ENCODE measurements around the gene MAD1L1.

DNA sequence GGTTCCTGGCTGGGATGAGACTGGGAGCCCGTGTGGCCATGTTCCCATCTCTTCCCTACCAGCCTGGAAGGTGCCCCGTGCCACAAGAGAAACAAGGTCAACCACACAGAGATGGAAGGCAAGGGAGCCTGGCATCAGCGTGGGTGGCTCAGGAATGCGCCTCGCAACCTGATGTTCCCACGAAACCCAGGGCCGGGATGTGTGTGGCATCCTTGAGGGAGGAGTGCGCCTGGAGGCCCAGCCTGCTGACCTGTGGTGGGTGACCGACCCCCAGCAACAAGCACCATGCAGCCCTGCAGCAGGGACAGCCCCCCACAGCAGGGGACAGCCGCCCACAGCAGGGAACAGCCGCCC is 295.5 kb downstream of the MAD1L1 start:
- TF ChIP-seq, protein P1, sequence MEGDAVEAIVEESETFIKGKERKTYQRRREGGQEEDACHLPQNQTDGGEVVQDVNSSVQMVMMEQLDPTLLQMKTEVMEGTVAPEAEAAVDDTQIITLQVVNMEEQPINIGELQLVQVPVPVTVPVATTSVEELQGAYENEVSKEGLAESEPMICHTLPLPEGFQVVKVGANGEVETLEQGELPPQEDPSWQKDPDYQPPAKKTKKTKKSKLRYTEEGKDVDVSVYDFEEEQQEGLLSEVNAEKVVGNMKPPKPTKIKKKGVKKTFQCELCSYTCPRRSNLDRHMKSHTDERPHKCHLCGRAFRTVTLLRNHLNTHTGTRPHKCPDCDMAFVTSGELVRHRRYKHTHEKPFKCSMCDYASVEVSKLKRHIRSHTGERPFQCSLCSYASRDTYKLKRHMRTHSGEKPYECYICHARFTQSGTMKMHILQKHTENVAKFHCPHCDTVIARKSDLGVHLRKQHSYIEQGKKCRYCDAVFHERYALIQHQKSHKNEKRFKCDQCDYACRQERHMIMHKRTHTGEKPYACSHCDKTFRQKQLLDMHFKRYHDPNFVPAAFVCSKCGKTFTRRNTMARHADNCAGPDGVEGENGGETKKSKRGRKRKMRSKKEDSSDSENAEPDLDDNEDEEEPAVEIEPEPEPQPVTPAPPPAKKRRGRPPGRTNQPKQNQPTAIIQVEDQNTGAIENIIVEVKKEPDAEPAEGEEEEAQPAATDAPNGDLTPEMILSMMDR (IDR thresholded peaks at IDR 0.05) = no peak
- TF ChIP-seq EP300 (IDR thresholded peaks at IDR 0.05) = no peak
- TF ChIP-seq POLR2A (IDR thresholded peaks at IDR 0.05) = no peak
